ENCODE measurements around the gene GNGT1. TPM values are rescaled to one million over a fixed set of nuclear protein-coding genes. Genes with fewer than 3 reads are reported as not detected.

Gene GNGT1
- total and polyA plus RNA-seq, 2 of the 8 experiments (the other 6 are each of a cell fraction or from before 2014, with no cell fraction given) = 0.26 TPM; not detected in 1

DNA sequence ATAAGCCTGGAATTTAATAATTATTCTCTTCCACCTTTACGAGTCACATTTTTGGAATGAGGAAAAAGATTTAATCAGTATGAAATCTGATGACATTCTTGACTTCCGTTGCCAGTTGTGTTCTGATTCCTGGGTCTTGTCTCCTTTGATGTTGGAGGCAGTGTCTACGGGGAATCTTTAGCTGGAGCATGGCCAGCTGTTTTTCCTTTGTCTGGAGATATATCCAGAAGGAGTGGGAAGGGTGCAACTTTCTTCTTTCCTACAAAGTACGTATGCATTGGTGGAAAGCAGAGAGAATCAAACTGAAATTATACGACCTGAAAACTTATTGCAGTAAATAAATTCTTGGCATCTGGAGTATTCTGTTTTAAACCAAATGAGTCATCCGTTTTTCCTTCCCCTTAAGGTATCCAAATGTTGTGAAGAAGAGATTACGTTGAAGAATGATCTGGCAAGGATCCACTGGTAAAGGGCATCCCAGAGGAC, 8.3 kb downstream of the GNGT1 start:
- Histone ChIP-seq H4K20me1 (replicated peaks in 1 of 2; ENCODE audit: control insufficient read depth in 1 of 2, insufficient read depth in 2 of 2, low read length in 2 of 2) (no peaks in the 10 kb centered on the region), H4K91ac (replicated peaks; ENCODE audit: insufficient read length, low read length) (no peak overlapping the region), H2AFZ (ENCODE audit: low read length) (no peak overlapping the region), H3K27ac (ENCODE audit: low read depth, low read length) (no peak overlapping the region), H2AK5ac (ENCODE audit: low read depth, low read length) (no peak overlapping the region), H3K18ac (ENCODE audit: extremely low read depth, low read length) (no peak overlapping the region), H3K23ac (ENCODE audit: insufficient read length) (no peak overlapping the region), H2BK5ac (ENCODE audit: low read depth, low read length) (no peak overlapping the region), H3K4ac (replicated peaks; ENCODE audit: insufficient read length, low read depth, low read length) (no peak overlapping the region), H4K8ac (ENCODE audit: extremely low read depth, insufficient read depth, low read length) (no peak overlapping the region), H2BK120ac (replicated peaks; ENCODE audit: low read depth, low read length) (no peak overlapping the region), H3K9ac (replicated peaks in 1 of 4; ENCODE audit: extremely low read depth in 1 of 4, low read depth in 3 of 4, low read length in 3 of 4) (no peak overlapping the region), H3K9me3 (ENCODE audit: insufficient read depth in 2 of 2, low read depth in 1 of 2, low read length in 1 of 2) (no peaks in the 10 kb centered on the region), H3K4me1 (replicated peaks in 1 of 4; ENCODE audit: control insufficient read depth in 3 of 4, insufficient read depth in 4 of 4, low read length in 3 of 4) (no peaks in the 10 kb centered on the region), H3K36me3 (ENCODE audit: control insufficient read depth in 2 of 4, insufficient read depth in 4 of 4, low read length in 3 of 4) (no peaks in the 10 kb centered on the region), H3K79me2 (ENCODE audit: control insufficient read depth in 1 of 2, insufficient read depth in 2 of 2, low read length in 2 of 2) (no peaks in the 10 kb centered on the region), H3K27me3 (replicated peaks in 1 of 4; ENCODE audit: control insufficient read depth in 3 of 4, extremely low read depth in 1 of 4, insufficient read depth in 3 of 4, low read length in 3 of 4) (no peaks in the 10 kb centered on the region), H4K5ac (ENCODE audit: insufficient read length, low read depth, low read length) (no peak overlapping the region), H2BK15ac (ENCODE audit: low read length) (no peak overlapping the region), H3K14ac (ENCODE audit: insufficient read length) (no peak overlapping the region), H3K4me2 (ENCODE audit: insufficient read depth in 1 of 2, low read depth in 2 of 2, low read length in 2 of 2) (no peak overlapping the region), H2BK20ac (ENCODE audit: low read length) (no peak overlapping the region), H3K23me2 (ENCODE audit: low read depth, low read length) (no peaks in the 10 kb centered on the region), H3K56ac (replicated peaks; ENCODE audit: insufficient read length, low read depth, low read length) (no peak overlapping the region), H3K4me3 (ENCODE audit: extremely low read depth in 1 of 4, insufficient read depth in 2 of 4, low read depth in 3 of 4, low read length in 4 of 4) (no peak overlapping the region), H3K79me1 (ENCODE audit: low read depth, low read length) (no peaks in the 10 kb centered on the region), H2BK12ac (ENCODE audit: low read depth, low read length) (no peak overlapping the region)
- ChIA-PET POLR2A (ENCODE audit: partially characterized antibody) (no interaction called here), CTCF (ENCODE audit: partially characterized antibody) (interaction anchor here (0.6 kb wide), 1 partner anchor 11 kb away, joined by 3 read pairs; no protein-coding TSS in a partner anchor)
- DNase-seq (ENCODE audit: low read depth in 1 of 2, low spot score in 2 of 2) (no peak), FAIRE-seq (no peak)
- 86% methylated on average over 7 of the region's 7 CpGs; no CpG with 5 or more reads in 1 of the 2 experiments for WGBS, 2 experiments (ENCODE audit: extremely low coverage in 1 of 2, insufficient coverage in 1 of 2, insufficient read length in 1 of 2, insufficient replicate concordance in 2 of 2, low coverage in 1 of 2, low lambda C conversion rate in 2 of 2, missing lambda C conversion rate in 1 of 2)
- TF ChIP-seq NANOG (IDR thresholded peaks at IDR 0.05; ENCODE audit: insufficient read depth, low read depth, low read length, poor library complexity, severe bottlenecking) = no peak
- no peak for TF ChIP-seq GABPA (IDR thresholded peaks at IDR 0.05; ENCODE audit: borderline replicate concordance, insufficient read depth, low read length)
- no peak for TF ChIP-seq RBBP5 (IDR thresholded peaks at IDR 0.05; ENCODE audit: borderline replicate concordance, low read depth, low read length)
- TF ChIP-seq MAFK (IDR thresholded peaks at IDR 0.05; ENCODE audit: low read depth, low read length) = no peak
- TF ChIP-seq SP4 (IDR thresholded peaks at IDR 0.05; ENCODE audit: low read length) = no peak
- TF ChIP-seq PHF8 (conservative IDR thresholded peaks at IDR 0.05; ENCODE audit: low read depth, low read length) = no peak
- no peak for TF ChIP-seq SIX5 (IDR thresholded peaks at IDR 0.05; ENCODE audit: low read depth, low read length)
- no peak for TF ChIP-seq HDAC2 (IDR thresholded peaks at IDR 0.05; ENCODE audit: borderline replicate concordance in 1 of 2, low read depth in 2 of 2, low read length in 2 of 2)
- no peak for TF ChIP-seq CHD1 (IDR thresholded peaks at IDR 0.05; ENCODE audit: low read depth, low read length)
